DND-41 (cell line): ENCODE measurements around the gene NELL2.

Source experiments
- ATAC-seq: fragments of 200-7000 bp; cut with Tn5 transposase; 3 replicates; pipeline ENCODE4 v1.9.1; 2021; ENCODE audit warnings: low read depth; ENCODE audit not compliant: insufficient read depth
- DNase-seq: peaks from one replicate; pipeline ENCODE4 v3.0.0-alpha.2; 2020
- H2AFZ ChIP-seq: 2 replicates; pipeline ENCODE4 v1.6.0; 2012; ENCODE audit warnings: low read depth, low read length
- H3K27ac ChIP-seq: 2 replicates; pipeline ENCODE4 v1.5.1; 2012; ENCODE audit warnings: low read length, inconsistent platforms
- H3K27me3 ChIP-seq: fragments of 200-600 bp; sonication (generic); 2 replicates; pipeline ENCODE4 v1.6.0; 2012; ENCODE audit warnings: low read length, mild to moderate bottlenecking, inconsistent platforms; ENCODE audit not compliant: insufficient read depth, poor library complexity
- H3K36me3 ChIP-seq: 2 replicates; pipeline ENCODE4 v1.5.1; 2012; ENCODE audit warnings: low read length, inconsistent platforms; ENCODE audit not compliant: insufficient read depth
- H3K4me1 ChIP-seq: 2 replicates; pipeline ENCODE4 v1.5.1; 2012; ENCODE audit warnings: mild to moderate bottlenecking, low read length; ENCODE audit not compliant: insufficient read depth
- H3K4me2 ChIP-seq: 2 replicates; pipeline ENCODE4 v1.6.0; 2012; ENCODE audit warnings: mild to moderate bottlenecking, moderate library complexity, low read length, inconsistent platforms; ENCODE audit not compliant: insufficient read depth
- H3K4me3 ChIP-seq, 2 experiments: fragments of 200-600 bp in 1 of 2; shearing (Covaris generic) in 1 of 2; 2 replicates each; pipeline ENCODE4 v1.5.1; 2012 to 2016; ENCODE audit warnings: inconsistent platforms in 2 of 2, low read length in 2 of 2, mild to moderate bottlenecking in 2 of 2, low read depth in 1 of 2, moderate library complexity in 1 of 2
- H3K79me2 ChIP-seq: 2 replicates; pipeline ENCODE4 v1.6.0; 2012; ENCODE audit warnings: low read length, inconsistent platforms; ENCODE audit not compliant: insufficient read depth
- H3K9ac ChIP-seq: 2 replicates; pipeline ENCODE4 v1.6.0; 2012; ENCODE audit warnings: low read depth, mild to moderate bottlenecking, inconsistent platforms, low read length, moderate library complexity
- H3K9me3 ChIP-seq: 2 replicates; pipeline ENCODE4 v1.5.1; 2012; ENCODE audit warnings: low read length, moderate library complexity, mild to moderate bottlenecking, inconsistent platforms; ENCODE audit not compliant: insufficient read depth, severe bottlenecking
- H4K20me1 ChIP-seq: 2 replicates; pipeline ENCODE4 v1.6.0; 2012; ENCODE audit warnings: low read length; ENCODE audit not compliant: insufficient read depth
- EZH2 ChIP-seq: IDR thresholded peaks from 3 replicates; pipeline ENCODE4 v1.6.1; 2012; ENCODE audit warnings: borderline replicate concordance, low read depth, mild to moderate bottlenecking, moderate library complexity, low read length, inconsistent platforms; ENCODE audit not compliant: severe bottlenecking
- TF ChIP-seq, protein P1 (sequence below): IDR thresholded peaks from 2 replicates; pipeline ENCODE4 v1.5.1; 2012; ENCODE audit warnings: borderline replicate concordance, low read length, moderate library complexity, mild to moderate bottlenecking; ENCODE audit not compliant: poor library complexity, severe bottlenecking; ENCODE audit errors: extremely low read depth

The NELL2 gene

DNA sequence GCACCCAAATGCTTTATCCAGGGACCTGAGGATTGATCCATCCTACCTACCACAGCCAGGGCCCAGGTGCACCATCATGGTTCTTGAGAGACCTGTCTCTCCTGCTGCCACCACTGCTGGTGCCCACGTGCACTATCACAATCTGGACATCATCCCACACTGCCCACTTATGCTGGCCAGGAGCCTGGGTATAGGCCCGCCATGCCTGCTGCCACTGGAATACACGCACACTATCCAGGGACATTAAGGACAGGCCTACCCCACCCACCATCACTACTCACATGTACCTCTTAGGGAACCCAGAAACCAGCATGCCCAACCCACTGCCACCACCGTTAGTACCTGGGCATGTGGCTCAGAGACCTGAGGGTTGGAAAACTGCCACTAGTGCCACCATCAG lies 207.7 kb downstream of the NELL2 start:
- Histone ChIP-seq H3K27ac (no peak overlapping the region), H3K27me3 (no peaks in the 10 kb centered on the region), H3K36me3 (no peaks in the 10 kb centered on the region), H3K9me3 (no peaks in the 10 kb centered on the region), H3K9ac (no peak overlapping the region), H3K4me1 (no peaks in the 10 kb centered on the region), H4K20me1 (no peaks in the 10 kb centered on the region), H3K79me2 (no peaks in the 10 kb centered on the region), H3K4me3 (no peak overlapping the region), H2AFZ (no peak overlapping the region), H3K4me2 (no peak overlapping the region)
- ATAC-seq (no peak), DNase-seq (no peak)
- TF ChIP-seq EZH2, result no peak
- TF ChIP-seq, protein P1, sequence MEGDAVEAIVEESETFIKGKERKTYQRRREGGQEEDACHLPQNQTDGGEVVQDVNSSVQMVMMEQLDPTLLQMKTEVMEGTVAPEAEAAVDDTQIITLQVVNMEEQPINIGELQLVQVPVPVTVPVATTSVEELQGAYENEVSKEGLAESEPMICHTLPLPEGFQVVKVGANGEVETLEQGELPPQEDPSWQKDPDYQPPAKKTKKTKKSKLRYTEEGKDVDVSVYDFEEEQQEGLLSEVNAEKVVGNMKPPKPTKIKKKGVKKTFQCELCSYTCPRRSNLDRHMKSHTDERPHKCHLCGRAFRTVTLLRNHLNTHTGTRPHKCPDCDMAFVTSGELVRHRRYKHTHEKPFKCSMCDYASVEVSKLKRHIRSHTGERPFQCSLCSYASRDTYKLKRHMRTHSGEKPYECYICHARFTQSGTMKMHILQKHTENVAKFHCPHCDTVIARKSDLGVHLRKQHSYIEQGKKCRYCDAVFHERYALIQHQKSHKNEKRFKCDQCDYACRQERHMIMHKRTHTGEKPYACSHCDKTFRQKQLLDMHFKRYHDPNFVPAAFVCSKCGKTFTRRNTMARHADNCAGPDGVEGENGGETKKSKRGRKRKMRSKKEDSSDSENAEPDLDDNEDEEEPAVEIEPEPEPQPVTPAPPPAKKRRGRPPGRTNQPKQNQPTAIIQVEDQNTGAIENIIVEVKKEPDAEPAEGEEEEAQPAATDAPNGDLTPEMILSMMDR, result no peak

DNA sequence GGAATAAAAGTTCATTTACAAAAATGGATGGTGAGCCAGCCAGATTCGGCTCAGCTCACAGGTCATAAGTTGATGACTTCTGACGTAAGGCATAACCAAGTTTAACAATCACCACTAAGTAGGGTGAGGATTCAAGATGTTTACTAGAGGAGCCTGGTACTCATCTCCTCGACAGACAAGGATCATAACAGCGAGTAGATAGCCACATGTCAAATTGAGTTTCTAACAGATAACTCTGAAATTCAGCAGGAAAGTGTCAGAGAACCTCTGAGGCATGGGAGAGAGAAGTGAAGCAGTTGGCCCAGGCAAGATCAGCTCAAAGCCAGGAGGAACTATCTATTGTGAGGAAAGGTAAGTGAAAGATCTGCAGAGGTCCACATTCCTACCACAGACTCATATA lies 208.7 kb downstream of the NELL2 start:
- H3K4me2 ChIP-seq, result no peak overlapping the region
- H3K79me2 ChIP-seq, result no peaks in the 10 kb centered on the region
- DNase-seq (no peak), ATAC-seq (no peak)
- no peak for TF ChIP-seq EZH2
- TF ChIP-seq, protein P1, result no peak
- no peak overlapping the region for H3K9ac ChIP-seq
- no peaks in the 10 kb centered on the region for H3K9me3 ChIP-seq
- no peaks in the 10 kb centered on the region for H3K36me3 ChIP-seq
- no peak overlapping the region for H3K4me3 ChIP-seq
- H3K4me1 ChIP-seq, result no peaks in the 10 kb centered on the region
- H3K27ac ChIP-seq, result no peak overlapping the region
- no peaks in the 10 kb centered on the region for H4K20me1 ChIP-seq
- H2AFZ ChIP-seq, result no peak overlapping the region
- no peaks in the 10 kb centered on the region for H3K27me3 ChIP-seq

DNA sequence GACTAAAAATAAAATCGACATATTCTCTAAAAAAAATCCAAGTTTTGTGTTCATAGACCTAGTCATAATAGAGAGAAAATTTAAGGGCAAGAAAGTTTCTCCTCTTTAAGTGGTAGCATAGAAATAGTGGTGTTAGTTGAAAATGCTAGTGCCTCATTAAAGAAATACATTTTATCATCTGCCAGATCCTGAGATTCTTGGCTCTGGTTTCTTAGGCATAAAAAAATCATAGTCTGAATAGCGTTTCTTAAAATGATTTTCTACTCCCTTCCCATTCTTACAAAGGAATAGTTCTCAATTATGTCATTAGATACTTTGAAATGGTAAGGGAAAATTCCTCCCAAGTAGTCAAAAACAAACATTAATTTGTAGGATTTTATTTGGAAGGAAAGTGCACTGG lies 212.8 kb downstream of the NELL2 start:
- H4K20me1 ChIP-seq, result no peaks in the 10 kb centered on the region
- no peak for ATAC-seq

More for the DNA sequence above, 212.8 kb downstream of the NELL2 start:
- no peak for DNase-seq
- Histone ChIP-seq H3K27ac (no peak overlapping the region), H3K4me2 (no peak overlapping the region), H3K27me3 (no peaks in the 10 kb centered on the region), H3K4me3 (no peak overlapping the region), H3K4me1 (no peaks in the 10 kb centered on the region), H2AFZ (no peak overlapping the region), H3K9ac (no peak overlapping the region), H3K9me3 (no peaks in the 10 kb centered on the region), H3K36me3 (no peaks in the 10 kb centered on the region), H3K79me2 (no peaks in the 10 kb centered on the region)
- no peak for TF ChIP-seq EZH2
- TF ChIP-seq, protein P1, result no peak
